IPS DF 6.9 (cell line): ENCODE results near the gene REEP6.
"Not testable (repeated sequence)": the region's sequence is repeated elsewhere in the genome, so short reads cannot be mapped to it uniquely, and the experiment has no call there.

ENCODE experiments used
- DNase-seq: peaks from one replicate; pipeline ENCODE4 v3.0.0-alpha.2; 2013; ENCODE audit warnings: low read depth, low spot score
- H3K27ac ChIP-seq: one replicate; pipeline ENCODE4 v1.5.1; 2013; ENCODE audit warnings: low read length, control low read depth
- H3K27me3 ChIP-seq: 2 replicates; pipeline ENCODE4 v1.6.1; 2013; ENCODE audit warnings: mild to moderate bottlenecking, low read length; ENCODE audit not compliant: control insufficient read depth, insufficient read depth
- H3K36me3 ChIP-seq: 2 replicates; pipeline ENCODE4 v1.6.1; 2013; ENCODE audit warnings: low read length; ENCODE audit not compliant: control insufficient read depth, insufficient read depth
- H3K4me1 ChIP-seq: 2 replicates; pipeline ENCODE4 v1.6.1; 2013; ENCODE audit warnings: low read length; ENCODE audit not compliant: control insufficient read depth, insufficient read depth
- H3K4me3 ChIP-seq: 2 replicates; pipeline ENCODE4 v1.5.1; 2013; ENCODE audit warnings: mild to moderate bottlenecking, low read length
- H3K9me3 ChIP-seq: 2 replicates; pipeline ENCODE4 v1.6.1; 2013; ENCODE audit warnings: low read length, inconsistent platforms; ENCODE audit not compliant: control insufficient read depth, insufficient read depth
- WGBS: extraction: QIAGEN DNeasy Blood & Tissue Kit; methylation state at CpG from one replicate; pipeline ENCODE4 v1.1.7; 2013; ENCODE audit warnings: mixed read lengths, missing lambda C conversion rate; ENCODE audit not compliant: insufficient read length, insufficient coverage; 5-methylcytosine and 5-hydroxymethylcytosine counted together

The REEP6 gene

DNA sequence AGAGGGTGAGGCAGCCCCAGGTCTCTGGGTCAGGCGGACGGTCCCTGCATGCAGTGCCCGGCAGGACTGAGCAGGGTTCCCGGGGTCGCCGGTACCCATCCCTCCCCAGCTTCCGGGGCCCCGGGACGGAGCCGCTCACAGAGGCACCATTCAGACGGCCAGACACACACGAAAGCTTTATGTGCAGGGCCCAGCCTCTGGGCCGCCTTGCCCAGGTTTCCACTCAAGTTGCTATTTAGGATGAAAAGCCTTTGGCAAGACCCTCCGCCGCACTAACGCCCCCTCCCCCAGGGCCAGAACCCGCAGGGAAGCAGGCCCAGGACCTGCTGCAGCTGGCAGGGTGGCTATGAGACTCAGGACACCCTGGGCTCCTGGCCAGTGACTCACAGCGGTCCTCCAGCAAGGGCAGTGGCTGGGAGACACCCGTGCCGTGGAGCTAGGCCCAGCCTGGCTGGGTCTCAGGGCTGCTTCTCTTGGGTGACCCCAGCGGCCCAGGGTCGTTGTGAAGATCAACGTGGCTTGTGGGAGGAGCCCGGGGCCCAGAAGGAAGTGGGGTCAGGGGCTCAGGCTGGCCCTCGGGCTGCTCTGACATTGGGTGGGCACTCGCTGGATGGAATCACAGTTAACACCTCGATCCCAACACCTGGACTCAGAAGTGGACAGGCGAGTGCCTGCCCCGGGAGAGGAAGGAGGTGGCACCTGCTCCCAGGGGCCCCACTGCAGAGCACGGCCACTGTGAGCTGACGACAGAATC is 16.8 kb upstream of the REEP6 start:
- H3K27me3 ChIP-seq = peaks cover 17% of the 10 kb centered on the region; the same call in 1 of the 2 replicates
- H3K27ac ChIP-seq = no peak overlapping the region
- no peak overlapping the region for H3K4me3 ChIP-seq
- H3K4me1 ChIP-seq = peaks cover 6% of the 10 kb centered on the region
- DNase-seq = no peak
- no CpG with 5 or more reads among the region's 31 CpGs for WGBS
- H3K36me3 ChIP-seq = no peaks in the 10 kb centered on the region
- H3K9me3 ChIP-seq = no peaks in the 10 kb centered on the region

DNA sequence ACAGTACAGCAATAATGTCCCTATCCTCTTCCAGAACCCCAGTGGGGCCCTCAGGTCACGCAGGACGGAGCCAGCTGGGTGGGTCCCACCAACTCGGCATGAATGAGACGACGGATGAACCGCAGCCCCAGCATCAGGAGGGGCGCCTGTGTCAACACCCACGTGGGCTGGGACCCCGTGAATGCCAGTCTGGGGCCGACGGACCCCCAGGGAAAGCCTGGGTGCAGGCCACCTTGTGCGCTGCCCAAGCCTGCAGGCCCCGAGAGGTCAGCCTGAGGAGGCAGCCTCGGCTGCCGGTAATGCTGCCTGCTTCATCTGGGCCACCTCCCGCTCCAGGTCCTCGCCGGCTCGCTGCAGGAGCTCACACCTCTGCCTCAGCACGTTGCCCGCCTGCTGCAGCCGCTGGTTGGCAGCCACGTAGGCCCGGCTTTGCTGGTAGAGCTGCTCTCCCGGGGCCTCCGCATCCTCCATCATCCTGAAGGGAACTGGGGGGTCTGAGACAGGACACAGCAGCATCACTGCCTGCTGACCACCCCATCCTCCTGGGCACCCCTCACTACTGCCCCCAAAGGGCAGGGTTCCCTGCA is 16.1 kb upstream of the REEP6 start:
- H3K9me3 ChIP-seq = no peaks in the 10 kb centered on the region
- H3K27me3 ChIP-seq = peaks cover 13% of the 10 kb centered on the region; the same call in 1 of the 2 replicates
- DNase-seq = no peak
- peaks cover 6% of the 10 kb centered on the region for H3K4me1 ChIP-seq
- H3K36me3 ChIP-seq = no peaks in the 10 kb centered on the region
- H3K27ac ChIP-seq = no peak overlapping the region
- no CpG with 5 or more reads among the region's 26 CpGs for WGBS
- H3K4me3 ChIP-seq = no peak overlapping the region

DNA sequence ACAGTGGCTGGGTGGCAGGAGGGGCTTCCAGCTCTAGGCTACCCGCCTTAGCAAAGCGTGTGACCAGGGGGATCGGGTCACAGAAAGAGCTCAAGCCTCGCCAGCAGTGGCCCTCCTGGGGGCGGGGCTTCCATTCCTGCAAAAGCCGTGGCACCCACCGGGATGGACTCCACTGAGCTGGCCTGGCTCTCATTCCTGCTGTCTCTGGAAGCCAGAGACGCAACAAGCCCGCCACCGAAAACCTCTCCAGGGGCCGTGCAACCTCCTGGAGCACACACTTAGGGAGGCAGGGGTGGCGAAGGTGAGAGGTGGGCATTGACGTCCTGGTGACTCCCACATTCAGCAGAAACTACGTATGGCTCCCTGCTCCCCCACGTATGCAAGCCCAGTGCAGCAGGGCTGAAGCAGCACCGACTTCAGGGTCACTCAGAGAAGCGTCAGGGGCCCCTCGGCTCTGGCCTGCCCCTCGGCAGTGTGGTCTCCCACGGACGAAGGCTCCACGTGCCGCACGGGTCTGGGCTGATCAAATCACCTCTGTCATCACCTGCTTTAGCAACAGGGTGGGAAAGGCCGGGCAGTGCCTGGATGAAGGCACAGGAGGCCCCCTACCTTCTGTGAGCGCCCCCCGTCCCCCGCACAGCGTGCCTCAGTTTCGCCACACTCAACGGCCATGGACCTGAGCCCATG is 15.1 kb upstream of the REEP6 start:
- DNase-seq = no peak
- no CpG with 5 or more reads among the region's 31 CpGs for WGBS
- Histone ChIP-seq H3K4me1 (peaks cover 3% of the 10 kb centered on the region), H3K9me3 (no peaks in the 10 kb centered on the region), H3K4me3 (no peak overlapping the region), H3K27me3 (peaks cover 8% of the 10 kb centered on the region; the same call in 1 of the 2 replicates), H3K36me3 (no peaks in the 10 kb centered on the region), H3K27ac (no peak overlapping the region)

DNA sequence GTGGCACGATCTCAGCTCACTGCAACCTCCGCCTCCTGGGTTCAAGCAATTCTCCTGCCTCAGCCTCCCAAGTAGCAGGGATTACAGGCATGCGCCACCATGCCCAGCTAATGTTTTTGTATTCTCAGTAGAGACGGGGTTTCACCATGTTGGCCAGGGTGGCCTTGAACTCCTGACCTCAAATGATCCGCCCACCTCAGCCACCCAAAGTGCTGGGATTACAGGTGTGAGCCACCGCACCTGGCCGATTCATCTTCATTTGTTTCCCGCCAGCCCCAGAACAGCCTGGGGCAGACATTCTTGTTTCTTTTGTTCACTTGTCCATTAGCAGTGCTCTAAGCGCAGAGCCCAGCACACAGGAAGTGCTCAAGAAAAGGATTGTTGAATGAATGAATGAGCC is 13.9 kb upstream of the REEP6 start:
- H3K4me3 ChIP-seq, DNase-seq, H3K4me1 ChIP-seq, H3K27me3 ChIP-seq, H3K36me3 ChIP-seq, H3K9me3 ChIP-seq, H3K27ac ChIP-seq: not testable (repeated sequence)
- no CpG with 5 or more reads among the region's 9 CpGs for WGBS

DNA sequence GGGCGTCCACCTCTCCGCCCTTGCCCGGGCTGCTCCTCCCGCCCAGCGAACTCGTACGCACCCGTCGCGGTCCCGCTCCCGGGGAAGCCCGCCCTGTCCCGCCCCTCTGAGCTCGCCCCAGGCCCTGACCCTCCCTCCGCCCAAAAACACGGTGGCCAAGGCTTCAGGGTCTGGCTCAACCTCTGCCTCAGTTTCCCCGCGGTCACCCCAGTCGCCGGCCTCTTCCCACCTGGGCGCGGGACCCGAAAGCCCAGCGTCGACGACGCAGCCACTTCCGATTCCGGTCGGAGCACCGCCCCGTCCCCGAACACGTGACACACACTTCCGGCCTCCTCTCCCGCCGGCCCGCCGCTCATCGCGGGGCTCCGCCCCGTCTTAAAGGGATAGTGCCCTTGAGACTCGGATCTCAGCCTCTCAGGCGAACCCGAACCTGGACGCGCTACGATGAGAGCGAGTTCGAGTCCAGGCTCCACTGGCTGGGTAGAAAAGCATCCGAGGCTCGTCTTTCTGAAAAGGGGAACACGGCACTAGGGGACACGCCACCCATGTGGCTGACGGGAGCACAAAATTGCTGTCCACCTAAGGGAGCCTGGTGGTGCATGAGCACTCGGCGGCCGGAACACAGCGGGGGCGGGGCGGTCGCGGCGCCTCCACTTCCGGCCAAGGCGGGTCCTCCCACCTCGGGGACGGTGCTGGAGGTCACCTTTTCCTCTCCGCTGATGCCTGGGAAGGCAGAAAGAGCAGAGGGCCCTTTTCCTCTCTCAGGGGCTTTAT is 11.9 kb upstream of the REEP6 start, which contains the start of gene C19orf25:
C19orf25 (minus strand) TSS at position 282 of the 774 bp plus-strand sequence. CDS start 312 bp downstream, outside the sequence.
- H3K27ac ChIP-seq = no peak within 1 kb of the TSS
- no peaks in the 10 kb centered on the region for H3K9me3 ChIP-seq
- H3K27me3 ChIP-seq = no peaks in the 10 kb centered on the region
- peak; percentile 86 for DNase-seq
- H3K4me1 ChIP-seq = peaks cover 2% of the 10 kb centered on the region; the same call in 1 of the 2 replicates
- peak within 1 kb of the TSS; percentile 75 for H3K4me3 ChIP-seq
- no CpG with 5 or more reads among the region's 71 CpGs for WGBS
- peaks cover 3% of the 10 kb centered on the region; the same call in 1 of the 2 replicates for H3K36me3 ChIP-seq

DNA sequence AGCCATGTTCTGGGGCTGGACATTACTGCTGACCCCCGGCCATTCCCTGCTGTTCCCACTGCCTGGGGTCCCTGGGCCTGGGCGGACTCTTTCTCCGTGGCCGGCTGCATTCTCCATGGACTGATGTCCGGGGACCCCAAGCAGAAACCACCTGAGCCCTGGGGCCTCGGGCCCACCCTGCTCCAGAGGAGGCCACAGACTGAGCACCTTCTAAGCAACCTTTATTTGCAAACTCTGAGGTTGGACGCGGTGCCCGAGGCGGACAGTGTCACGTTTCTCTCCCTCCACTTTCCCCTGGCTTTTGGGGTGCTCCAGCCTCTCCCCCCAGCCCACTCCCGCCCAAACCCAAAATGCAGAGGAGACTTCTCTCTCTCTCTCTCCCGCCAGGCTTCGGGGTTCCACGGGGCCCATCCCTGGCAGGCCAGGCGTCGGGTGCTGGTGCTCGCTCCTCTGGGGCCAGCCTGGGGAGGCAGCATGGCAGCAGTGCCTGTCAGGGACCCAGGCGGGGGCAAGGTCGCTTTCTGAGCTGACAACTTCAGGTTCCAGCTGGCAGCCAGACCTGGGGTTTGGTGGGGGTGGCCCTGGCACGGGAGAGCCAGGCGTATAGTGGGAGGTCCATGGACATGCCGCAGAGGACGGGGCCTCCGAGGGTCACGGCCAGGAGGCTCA is 9.6 kb upstream of the REEP6 start:
- H3K36me3 ChIP-seq = peaks cover 3% of the 10 kb centered on the region; the same call in 1 of the 2 replicates
- peaks cover 2% of the 10 kb centered on the region; the same call in 1 of the 2 replicates for H3K4me1 ChIP-seq
- H3K27ac ChIP-seq = no peak overlapping the region
- no CpG with 5 or more reads among the region's 26 CpGs for WGBS
- H3K9me3 ChIP-seq = no peaks in the 10 kb centered on the region
- no peak overlapping the region for H3K4me3 ChIP-seq
- no peak for DNase-seq
- H3K27me3 ChIP-seq = no peaks in the 10 kb centered on the region

DNA sequence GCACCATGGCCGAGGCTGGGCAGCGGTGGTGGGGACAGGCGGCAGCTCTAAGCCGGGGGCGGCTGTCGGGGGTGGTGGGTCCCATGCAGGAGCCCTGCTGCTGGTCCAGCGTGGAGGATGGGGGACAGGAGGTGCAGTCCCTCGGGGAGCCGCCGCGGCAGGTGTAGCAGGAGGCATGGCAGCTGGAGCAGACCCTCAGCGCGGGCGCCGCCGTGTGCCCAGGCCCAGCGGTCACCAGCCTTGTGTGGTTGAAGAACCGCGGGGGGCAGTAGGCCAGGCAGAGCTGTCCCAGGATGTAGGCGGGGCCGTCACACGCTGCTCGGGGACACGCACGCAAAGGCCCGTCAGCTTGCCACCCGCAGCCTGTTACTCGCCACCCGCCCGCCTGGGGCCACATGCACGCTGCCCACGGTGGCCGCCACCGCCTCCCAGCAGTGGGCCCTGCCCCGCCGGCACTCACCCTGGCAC is 9.1 kb upstream of the REEP6 start:
- Histone ChIP-seq H3K9me3 (no peaks in the 10 kb centered on the region), H3K27me3 (no peaks in the 10 kb centered on the region), H3K36me3 (peaks cover 3% of the 10 kb centered on the region; the same call in 1 of the 2 replicates), H3K4me1 (peaks cover 2% of the 10 kb centered on the region; the same call in 1 of the 2 replicates), H3K27ac (no peak overlapping the region), H3K4me3 (no peak overlapping the region)
- DNase-seq = no peak
- WGBS = no CpG with 5 or more reads among the region's 36 CpGs

DNA sequence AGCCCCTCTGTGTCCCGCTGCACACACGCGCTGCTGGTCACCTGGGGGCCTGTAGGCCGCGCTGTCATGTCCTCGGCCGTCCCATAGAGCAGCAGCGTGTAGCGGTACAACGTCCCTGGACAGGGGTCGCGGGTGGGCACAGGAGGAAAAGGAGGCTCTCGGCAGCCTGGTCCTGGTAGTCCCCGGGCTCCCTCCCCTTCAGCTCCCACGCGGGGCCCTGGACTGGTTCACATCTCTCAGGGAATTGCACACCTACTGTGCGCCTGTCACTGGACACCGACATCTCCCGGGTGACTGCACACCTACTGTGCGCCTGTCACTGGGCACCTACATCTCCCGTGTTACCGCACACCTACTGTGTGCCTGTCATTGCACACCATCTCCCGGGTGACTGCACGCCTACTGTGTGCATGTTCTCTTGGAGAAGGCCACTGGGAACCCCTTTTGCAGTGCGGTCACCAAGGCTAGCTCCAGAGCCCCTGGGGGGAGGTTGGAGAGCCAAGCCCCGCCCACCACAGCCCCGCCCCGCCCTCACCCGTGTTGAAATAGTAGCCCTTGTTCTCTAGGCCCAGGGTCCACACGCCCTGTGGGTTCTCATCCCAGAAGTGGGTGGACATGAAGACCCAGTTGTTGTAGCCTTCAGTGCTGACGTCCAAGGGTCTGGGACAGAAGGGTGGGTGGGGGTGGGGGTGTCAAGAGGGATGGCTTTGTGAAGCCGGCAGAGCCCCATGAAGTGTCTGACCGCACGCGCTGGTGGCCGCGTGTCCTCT is 8.4 kb upstream of the REEP6 start:
- no peak for DNase-seq
- Histone ChIP-seq H3K4me1 (peaks cover 2% of the 10 kb centered on the region; the same call in 1 of the 2 replicates), H3K9me3 (no peaks in the 10 kb centered on the region), H3K4me3 (no peak overlapping the region), H3K27ac (no peak overlapping the region), H3K36me3 (peaks cover 3% of the 10 kb centered on the region; the same call in 1 of the 2 replicates), H3K27me3 (no peaks in the 10 kb centered on the region)
- no CpG with 5 or more reads among the region's 37 CpGs for WGBS
